Astrocyte of the cerebellum (primary cell): ENCODE data around the gene ZNF823.
"Not testable (repeated sequence)": the region's sequence is repeated elsewhere in the genome, so short reads cannot be mapped to it uniquely, and the experiment has no call there.

Experiments
- DNase-seq: peaks from one replicate; pipeline ENCODE4 v3.0.0-alpha.2; 2011; ENCODE audit warnings: low read depth
- H3K4me3 ChIP-seq: 2 replicates; pipeline ENCODE4 v1.5.1; 2011; ENCODE audit warnings: mild to moderate bottlenecking, low read depth, low read length, moderate library complexity
- in situ Hi-C: cut with HindIII; loops from 2 replicates; pipeline ENCODE4 v1.10.0; 2017; ENCODE audit warnings: low sequenced_read_pairs
- TF ChIP-seq, protein P1 (sequence below): IDR thresholded peaks from 2 replicates; pipeline ENCODE4 v1.5.1; 2012; ENCODE audit warnings: low read length, low read depth, moderate library complexity, mild to moderate bottlenecking; ENCODE audit errors: missing control alignments

The ZNF823 gene

GRCh38 chr19:11684987-11685675 lies 53.6 kb downstream of the ZNF823 start:
- TF ChIP-seq, protein P1, sequence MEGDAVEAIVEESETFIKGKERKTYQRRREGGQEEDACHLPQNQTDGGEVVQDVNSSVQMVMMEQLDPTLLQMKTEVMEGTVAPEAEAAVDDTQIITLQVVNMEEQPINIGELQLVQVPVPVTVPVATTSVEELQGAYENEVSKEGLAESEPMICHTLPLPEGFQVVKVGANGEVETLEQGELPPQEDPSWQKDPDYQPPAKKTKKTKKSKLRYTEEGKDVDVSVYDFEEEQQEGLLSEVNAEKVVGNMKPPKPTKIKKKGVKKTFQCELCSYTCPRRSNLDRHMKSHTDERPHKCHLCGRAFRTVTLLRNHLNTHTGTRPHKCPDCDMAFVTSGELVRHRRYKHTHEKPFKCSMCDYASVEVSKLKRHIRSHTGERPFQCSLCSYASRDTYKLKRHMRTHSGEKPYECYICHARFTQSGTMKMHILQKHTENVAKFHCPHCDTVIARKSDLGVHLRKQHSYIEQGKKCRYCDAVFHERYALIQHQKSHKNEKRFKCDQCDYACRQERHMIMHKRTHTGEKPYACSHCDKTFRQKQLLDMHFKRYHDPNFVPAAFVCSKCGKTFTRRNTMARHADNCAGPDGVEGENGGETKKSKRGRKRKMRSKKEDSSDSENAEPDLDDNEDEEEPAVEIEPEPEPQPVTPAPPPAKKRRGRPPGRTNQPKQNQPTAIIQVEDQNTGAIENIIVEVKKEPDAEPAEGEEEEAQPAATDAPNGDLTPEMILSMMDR = no peak
- H3K4me3 ChIP-seq = no peak overlapping the region
- in situ Hi-C loops = loop anchor here (5.0 kb wide), 1 partner anchor 33 kb away; no protein-coding TSS in a partner anchor
- DNase-seq = no peak

- DNase-seq = no peak
- in situ Hi-C loops = no loop called here
- TF ChIP-seq, protein P1 = no peak
- no peak overlapping the region for H3K4me3 ChIP-seq
Measured at GRCh38 chr19:11680689-11681302, 58.0 kb downstream of the ZNF823 start.

DNA sequence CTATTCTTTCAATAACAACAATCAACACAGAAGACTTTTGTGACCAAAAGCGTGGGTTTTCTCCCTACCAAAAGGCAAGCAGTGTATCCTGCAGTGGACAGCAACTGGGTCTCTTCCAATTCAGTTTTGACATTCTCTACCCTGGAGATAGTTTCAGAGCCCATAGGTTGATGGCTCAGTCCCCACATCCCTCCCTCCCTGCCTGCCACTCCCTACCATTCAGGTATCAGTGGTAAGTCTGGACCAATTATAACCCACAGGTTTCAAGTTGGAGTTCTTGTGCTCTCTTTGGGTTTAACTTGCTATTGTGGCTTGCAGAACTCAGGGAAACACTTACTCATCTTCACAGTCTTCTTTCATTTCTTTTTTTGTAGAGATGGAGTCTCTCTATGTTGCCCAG lies 60.2 kb downstream of the ZNF823 start:
- H3K4me3 ChIP-seq = no peak overlapping the region
- in situ Hi-C loops = no loop called here
- TF ChIP-seq, protein P1 = no peak
- no peak for DNase-seq

DNA sequence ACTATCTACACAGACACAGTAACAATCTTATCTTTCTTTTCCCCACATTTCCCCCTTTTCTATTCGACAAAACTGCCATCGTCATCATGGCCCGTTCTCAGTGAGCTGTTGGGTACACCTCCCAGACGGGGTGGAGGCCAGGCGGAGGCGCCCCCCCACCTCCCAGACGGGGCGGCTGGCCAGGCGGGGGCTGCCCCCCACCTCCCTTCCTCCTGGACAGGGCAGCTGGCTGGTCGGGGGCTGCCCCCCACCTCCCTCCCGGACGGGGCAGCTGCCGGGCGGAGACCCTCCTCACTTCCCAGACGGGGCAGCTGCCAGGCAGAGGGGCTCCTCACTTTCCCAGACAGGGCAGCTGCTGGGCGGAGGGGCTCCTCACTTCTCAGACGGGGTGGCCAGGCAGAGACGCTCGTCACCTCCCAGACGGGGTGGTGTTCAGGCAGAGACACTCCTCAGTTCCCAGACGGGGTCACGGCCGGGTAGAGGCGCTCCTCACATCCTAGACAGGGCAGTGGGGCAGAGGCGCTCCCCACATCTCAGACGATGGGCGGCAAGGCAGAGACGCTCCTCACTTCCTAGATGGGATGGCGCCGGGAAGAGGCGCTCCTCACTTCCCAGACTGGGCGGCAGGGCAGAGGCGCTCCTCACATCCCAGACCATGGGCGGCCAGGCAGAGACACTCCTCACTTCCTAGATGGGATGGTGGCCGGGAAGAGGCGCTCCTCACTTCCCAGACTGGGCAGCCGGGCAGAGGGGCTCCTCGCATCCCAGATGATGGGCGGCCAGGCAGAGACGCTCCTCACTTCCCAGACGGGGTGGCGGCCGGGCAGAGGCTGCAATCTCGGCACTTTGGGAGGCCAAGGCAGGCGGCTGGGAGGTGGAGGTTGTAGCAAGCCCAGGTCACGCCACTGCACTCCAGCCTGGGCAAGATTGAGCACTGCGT lies 61.8 kb downstream of the ZNF823 start:
- in situ Hi-C loops, H3K4me3 ChIP-seq, DNase-seq: not testable (repeated sequence)

DNA sequence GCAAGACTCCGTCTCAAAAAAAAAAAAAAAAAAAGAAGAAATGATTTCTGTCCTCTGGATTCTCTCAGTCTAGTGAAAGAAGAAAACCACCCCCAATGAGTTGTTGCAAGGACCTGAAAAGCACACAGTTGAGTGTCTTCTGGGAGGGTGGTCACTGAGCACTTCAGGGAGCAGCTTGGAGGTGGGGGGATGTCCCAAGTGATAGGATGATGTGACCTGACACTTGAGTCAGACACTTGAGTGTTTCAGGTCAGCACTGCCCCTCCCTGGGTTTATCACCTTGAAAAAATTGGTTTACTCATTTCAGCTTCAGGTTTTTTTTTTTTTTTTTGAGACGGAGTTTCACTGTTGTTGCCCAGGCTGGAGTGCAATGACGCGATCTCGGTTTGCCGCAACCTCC lies 63.2 kb downstream of the ZNF823 start:
- in situ Hi-C loops = no loop called here
- H3K4me3 ChIP-seq = no peak overlapping the region
- TF ChIP-seq, protein P1 = no peak
- DNase-seq = no peak

- TF ChIP-seq, protein P1 = no peak
- H3K4me3 ChIP-seq = peak overlapping the region; percentile 29
- no peak for DNase-seq
- in situ Hi-C loops = no loop called here
Measured at GRCh38 chr19:11674067-11674492, 64.7 kb downstream of the ZNF823 start.
